Neuron (in vitro differentiated cells): ENCODE measurements around the gene SLC6A16.

Source experiments
- H2AFZ ChIP-seq: one replicate; pipeline ENCODE4 v1.6.1; 2013; ENCODE audit warnings: low read depth, mild to moderate bottlenecking, inconsistent platforms, low read length, moderate library complexity
- H3K27me3 ChIP-seq: one replicate; pipeline ENCODE4 v1.6.1; 2013; ENCODE audit warnings: low read length; ENCODE audit not compliant: insufficient read depth
- H3K36me3 ChIP-seq: one replicate; pipeline ENCODE4 v1.6.1; 2013; ENCODE audit warnings: low read length; ENCODE audit not compliant: insufficient read depth
- H3K4me1 ChIP-seq: one replicate; pipeline ENCODE4 v1.6.1; 2013; ENCODE audit warnings: low read length; ENCODE audit not compliant: insufficient read depth
- H3K4me3 ChIP-seq: 2 replicates; pipeline ENCODE4 v1.5.1; 2013; ENCODE audit warnings: mild to moderate bottlenecking, low read length, moderate library complexity
- H3K9me3 ChIP-seq: one replicate; pipeline ENCODE4 v1.6.1; 2013; ENCODE audit warnings: low read length

Gene SLC6A16

DNA sequence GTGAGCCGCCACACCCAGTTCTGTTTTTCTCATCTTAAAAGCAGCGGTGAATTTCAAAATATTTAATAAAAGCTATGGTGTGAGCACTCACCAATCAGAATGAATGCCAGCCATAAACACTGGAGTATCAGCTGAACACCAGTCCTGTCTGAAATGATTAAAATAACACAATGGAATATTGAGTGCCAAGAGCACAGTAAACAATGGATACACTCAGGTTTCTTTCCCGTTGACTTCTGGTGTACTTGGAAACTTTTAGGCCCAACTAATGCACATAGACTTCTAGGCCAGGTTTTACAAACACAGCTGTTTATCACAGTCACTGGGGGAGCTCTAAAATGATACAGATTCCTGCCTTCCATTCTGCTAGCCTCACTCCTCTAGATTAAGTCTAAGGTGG, 68.3 kb downstream of the SLC6A16 start:
- no peaks in the 10 kb centered on the region for H3K4me1 ChIP-seq
- H3K36me3 ChIP-seq, result no peaks in the 10 kb centered on the region
- H2AFZ ChIP-seq, result no peak overlapping the region
- H3K27me3 ChIP-seq, result no peaks in the 10 kb centered on the region
- H3K4me3 ChIP-seq, result no peak overlapping the region
- peaks cover 10% of the 10 kb centered on the region for H3K9me3 ChIP-seq

- no peaks in the 10 kb centered on the region for H3K27me3 ChIP-seq
- H3K36me3 ChIP-seq, result no peaks in the 10 kb centered on the region
- peaks cover 10% of the 10 kb centered on the region for H3K9me3 ChIP-seq
- no peak overlapping the region for H3K4me3 ChIP-seq
- H3K4me1 ChIP-seq, result no peaks in the 10 kb centered on the region
- H2AFZ ChIP-seq, result no peak overlapping the region
Measured at GRCh38 chr19:49255674-49256073, 69.3 kb downstream of the SLC6A16 start.

DNA sequence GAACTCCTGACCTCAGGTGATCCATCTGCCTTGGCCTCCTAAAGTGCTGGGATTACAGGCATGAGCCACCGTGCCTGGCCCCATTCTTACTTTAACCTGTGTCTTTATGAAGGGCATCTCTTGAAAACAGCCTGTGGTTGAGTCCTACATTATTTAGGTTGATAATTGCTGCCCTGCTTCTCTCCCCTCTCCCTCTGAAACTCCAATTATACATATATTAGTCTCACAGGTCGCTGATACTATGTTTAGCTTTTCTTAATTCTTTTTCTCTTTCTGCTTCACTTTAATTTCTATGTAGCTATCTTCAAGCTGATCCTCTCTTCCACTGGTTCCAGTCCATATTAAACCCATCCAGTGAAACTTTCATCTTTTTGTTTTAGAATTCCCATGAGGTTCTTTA, 75.1 kb downstream of the SLC6A16 start:
- Histone ChIP-seq H2AFZ (no peak overlapping the region), H3K9me3 (no peaks in the 10 kb centered on the region), H3K4me3 (no peak overlapping the region), H3K4me1 (no peaks in the 10 kb centered on the region), H3K36me3 (no peaks in the 10 kb centered on the region), H3K27me3 (no peaks in the 10 kb centered on the region)

DNA sequence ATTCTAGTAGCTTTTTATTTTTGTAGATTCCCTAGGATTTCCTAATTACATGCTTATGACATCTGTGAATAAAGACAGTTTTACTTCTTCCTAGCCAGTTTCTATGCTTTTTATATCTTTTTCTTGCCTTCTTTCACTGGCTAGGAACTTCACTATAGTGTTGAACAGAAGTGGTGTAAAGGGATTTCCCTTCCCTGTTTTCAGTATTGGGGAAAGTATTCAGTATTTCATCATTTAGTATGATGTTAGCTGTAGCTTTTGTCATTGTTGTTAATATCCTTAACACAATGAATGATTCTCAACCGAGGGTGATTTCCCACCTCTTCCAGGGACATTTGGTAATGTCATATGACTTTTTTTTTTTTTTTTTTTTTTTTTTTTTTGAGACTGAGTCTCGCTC, 77.3 kb downstream of the SLC6A16 start:
- Histone ChIP-seq H3K9me3 (no peaks in the 10 kb centered on the region), H3K27me3 (no peaks in the 10 kb centered on the region), H2AFZ (no peak overlapping the region), H3K4me3 (no peak overlapping the region), H3K4me1 (no peaks in the 10 kb centered on the region), H3K36me3 (no peaks in the 10 kb centered on the region)

GRCh38 chr19:49244256-49244655, 80.7 kb downstream of the SLC6A16 start:
- no peaks in the 10 kb centered on the region for H3K36me3 ChIP-seq
- no peaks in the 10 kb centered on the region for H3K27me3 ChIP-seq
- H3K9me3 ChIP-seq, result no peaks in the 10 kb centered on the region
- H2AFZ ChIP-seq, result no peak overlapping the region
- no peak overlapping the region for H3K4me3 ChIP-seq
- no peaks in the 10 kb centered on the region for H3K4me1 ChIP-seq

GRCh38 chr19:49243726-49244125, 81.3 kb downstream of the SLC6A16 start:
- H3K36me3 ChIP-seq, result no peaks in the 10 kb centered on the region
- H3K4me3 ChIP-seq, result no peak overlapping the region
- H3K27me3 ChIP-seq, result no peaks in the 10 kb centered on the region
- H3K4me1 ChIP-seq, result no peaks in the 10 kb centered on the region
- no peaks in the 10 kb centered on the region for H3K9me3 ChIP-seq
- no peak overlapping the region for H2AFZ ChIP-seq

- Histone ChIP-seq H3K9me3 (no peaks in the 10 kb centered on the region), H3K36me3 (no peaks in the 10 kb centered on the region), H3K27me3 (no peaks in the 10 kb centered on the region), H3K4me1 (no peaks in the 10 kb centered on the region), H2AFZ (no peak overlapping the region), H3K4me3 (no peak overlapping the region)
Measured at GRCh38 chr19:49243129-49243528, 81.9 kb downstream of the SLC6A16 start.

- no peak overlapping the region for H2AFZ ChIP-seq
Measured at GRCh38 chr19:49241769-49242168, 83.2 kb downstream of the SLC6A16 start.

More at GRCh38 chr19:49241769-49242168, 83.2 kb downstream of the SLC6A16 start:
- Histone ChIP-seq H3K27me3 (no peaks in the 10 kb centered on the region), H3K4me1 (no peaks in the 10 kb centered on the region), H3K9me3 (no peaks in the 10 kb centered on the region), H3K36me3 (no peaks in the 10 kb centered on the region), H3K4me3 (no peak overlapping the region)
